Middle frontal gyrus (tissue), 1 donor: Measurements from ENCODE around the gene PNPLA8.

Source experiments
- DNase-seq: peaks from one replicate; pipeline ENCODE4 v3.0.0-alpha.2; 2015; ENCODE audit warnings: low spot score; ENCODE audit errors: extremely low spot score

Gene PNPLA8

GRCh38 chr7:108448584-108449505 lies 77.1 kb downstream of the PNPLA8 start:
- DNase-seq = no peak

- DNase-seq = no peak
These were observed 83.8 kb downstream of the PNPLA8 start for GRCh38 chr7:108442039-108442568.

GRCh38 chr7:108441392-108441955 lies 84.5 kb downstream of the PNPLA8 start:
- DNase-seq = no peak

GRCh38 chr7:108440613-108441012 lies 85.3 kb downstream of the PNPLA8 start:
- DNase-seq = no peak

GRCh38 chr7:108436906-108437305 lies 89.0 kb downstream of the PNPLA8 start:
- no peak for DNase-seq

- DNase-seq = no peak
These were observed 91.9 kb downstream of the PNPLA8 start for GRCh38 chr7:108434010-108434409.

GRCh38 chr7:108431099-108431498 lies 94.8 kb downstream of the PNPLA8 start:
- DNase-seq = no peak

GRCh38 chr7:108430664-108431063 lies 95.3 kb downstream of the PNPLA8 start:
- DNase-seq = no peak

- no peak for DNase-seq
These were observed 98.2 kb downstream of the PNPLA8 start for GRCh38 chr7:108427766-108428165.

- no peak for DNase-seq
These were observed 100.1 kb downstream of the PNPLA8 start for GRCh38 chr7:108425714-108426275.

- no peak for DNase-seq
These were observed 101.9 kb downstream of the PNPLA8 start for GRCh38 chr7:108424013-108424412.

GRCh38 chr7:108423089-108423989 lies 102.6 kb downstream of the PNPLA8 start:
- DNase-seq = no peak

GRCh38 chr7:108421720-108422331 lies 104.1 kb downstream of the PNPLA8 start:
- no peak for DNase-seq
